Measurements from ENCODE around the gene PCDH8.
A peak's percentile ranks its signal among the peaks of the same experiment; 100 is the strongest.
"Not testable (repeated sequence)": the region's sequence is repeated elsewhere in the genome, so short reads cannot be mapped to it uniquely, and the experiment has no call there.

The PCDH8 gene

DNA sequence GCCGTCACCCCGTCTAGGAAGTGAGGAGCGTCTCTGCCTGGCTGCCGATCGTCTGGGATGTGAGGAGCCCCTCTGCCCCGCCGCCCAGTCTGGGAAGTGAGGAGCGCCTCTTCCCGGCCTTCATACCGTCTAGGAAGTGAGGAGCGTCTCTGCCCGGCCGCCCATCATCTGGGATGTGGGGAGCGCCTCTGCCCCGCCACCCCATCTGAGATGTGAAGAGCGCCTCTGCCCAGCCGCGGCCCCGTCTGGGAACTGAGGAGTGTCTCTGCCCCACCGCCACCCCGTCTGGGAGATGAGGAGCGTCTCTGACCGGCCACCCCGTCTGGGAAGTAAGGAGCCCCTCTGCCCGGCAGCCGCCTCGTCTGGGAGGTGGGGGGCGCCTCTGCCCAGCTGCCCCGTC, 30.6 kb downstream of the PCDH8 start:
- not testable (repeated sequence) for DNase-seq (ENCODE audit: low spot score)

DNA sequence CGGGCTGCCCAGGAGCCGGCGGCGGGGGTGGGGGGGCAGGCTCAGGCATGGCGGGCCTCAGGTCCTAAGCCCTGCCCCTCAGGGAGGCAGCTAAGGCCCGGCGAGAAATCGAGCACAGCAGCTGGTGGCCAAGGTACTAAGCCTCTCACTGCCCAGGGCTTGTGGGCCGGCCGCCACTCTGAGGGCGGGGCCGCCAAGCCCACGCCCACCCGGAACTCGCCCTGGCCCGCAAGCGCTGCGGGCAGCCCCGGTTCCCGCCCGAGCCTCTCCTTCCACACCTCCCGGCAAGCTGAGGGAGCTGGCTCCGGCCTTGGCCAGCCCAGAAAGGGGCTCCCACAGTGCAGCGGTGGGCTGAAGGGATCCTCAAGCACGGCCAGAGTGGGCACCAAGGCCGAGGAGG, 33.1 kb downstream of the PCDH8 start:
- no peak for DNase-seq (ENCODE audit: low spot score)

DNA sequence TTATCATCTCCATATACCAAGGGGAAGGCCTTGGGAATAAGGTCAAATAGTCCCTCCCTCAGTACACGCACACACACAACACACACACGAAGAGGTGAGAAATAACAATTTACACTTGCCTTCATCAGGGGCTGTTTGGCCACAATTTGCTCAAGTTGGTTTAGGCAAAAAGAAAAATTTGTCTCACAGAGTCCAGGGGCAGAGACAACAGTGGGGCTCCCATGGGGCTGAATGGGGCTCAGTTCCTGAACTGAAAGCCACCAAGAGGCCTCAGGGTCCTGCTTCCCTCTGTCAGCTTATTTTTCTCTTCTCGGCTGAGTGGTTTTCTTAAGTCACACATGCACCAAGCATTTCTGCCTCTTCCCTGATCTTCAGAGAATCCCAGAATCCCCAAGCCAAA, 35.5 kb downstream of the PCDH8 start:
- DNase-seq (ENCODE audit: low spot score), result no peak

DNA sequence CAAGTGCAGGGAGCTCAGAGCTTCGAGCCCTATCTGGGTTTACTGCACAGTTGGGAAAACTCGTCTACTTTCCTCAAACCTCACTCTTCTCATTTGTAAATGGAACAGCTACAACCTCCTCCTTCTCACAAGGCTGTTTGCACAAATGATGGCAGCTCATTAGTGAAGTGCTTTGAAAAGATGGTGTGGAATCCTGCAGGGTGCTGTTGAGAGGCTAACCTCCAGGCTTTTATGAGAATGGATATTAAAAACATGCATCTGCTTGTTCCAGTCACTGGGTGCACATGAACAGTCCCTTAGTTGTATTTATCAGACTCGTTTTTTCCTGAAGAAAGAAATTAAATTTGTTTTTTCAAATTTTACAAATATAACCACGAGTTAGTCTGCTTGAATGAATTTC, 36.6 kb downstream of the PCDH8 start:
- DNase-seq (ENCODE audit: low spot score), result no peak

DNA sequence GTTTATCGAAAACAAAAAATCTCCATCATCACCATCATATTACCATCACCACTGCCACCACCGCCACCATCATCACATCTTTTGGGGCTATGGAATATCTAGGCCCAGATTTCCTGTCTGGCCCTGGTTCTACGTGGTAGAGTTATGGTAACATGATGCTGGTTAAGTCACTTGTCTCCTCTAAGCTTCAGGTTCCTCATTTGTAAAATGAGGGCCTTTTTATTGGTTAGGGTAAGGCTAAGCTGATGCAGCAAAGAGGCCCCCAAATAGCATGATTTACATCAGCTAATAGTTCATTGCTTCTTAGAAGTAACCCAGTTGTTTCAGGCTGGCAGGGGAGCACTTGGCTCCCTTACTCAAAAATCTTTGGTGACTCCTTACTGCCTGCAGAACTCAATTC, 37.9 kb downstream of the PCDH8 start:
- DNase-seq (ENCODE audit: low spot score), result no peak

DNA sequence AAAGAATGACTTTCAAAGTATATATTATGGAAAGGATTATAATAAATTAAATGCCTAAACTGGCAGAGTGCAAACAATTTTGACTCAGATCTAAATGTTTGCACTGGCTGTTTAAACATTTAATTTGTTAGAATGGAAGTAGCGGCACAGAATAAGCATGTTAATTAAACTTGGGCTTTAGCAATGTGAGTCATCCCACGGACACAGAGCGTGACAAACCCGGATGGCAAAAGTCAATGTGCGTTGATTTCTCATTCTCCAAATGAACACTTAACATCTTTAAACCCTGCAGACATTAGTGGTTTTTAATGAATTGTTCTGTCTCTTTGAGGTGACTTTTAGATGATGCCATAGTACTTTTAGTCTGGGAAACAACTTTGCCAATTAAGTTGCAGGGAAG, 38.4 kb downstream of the PCDH8 start:
- no peak for DNase-seq (ENCODE audit: low spot score)

DNA sequence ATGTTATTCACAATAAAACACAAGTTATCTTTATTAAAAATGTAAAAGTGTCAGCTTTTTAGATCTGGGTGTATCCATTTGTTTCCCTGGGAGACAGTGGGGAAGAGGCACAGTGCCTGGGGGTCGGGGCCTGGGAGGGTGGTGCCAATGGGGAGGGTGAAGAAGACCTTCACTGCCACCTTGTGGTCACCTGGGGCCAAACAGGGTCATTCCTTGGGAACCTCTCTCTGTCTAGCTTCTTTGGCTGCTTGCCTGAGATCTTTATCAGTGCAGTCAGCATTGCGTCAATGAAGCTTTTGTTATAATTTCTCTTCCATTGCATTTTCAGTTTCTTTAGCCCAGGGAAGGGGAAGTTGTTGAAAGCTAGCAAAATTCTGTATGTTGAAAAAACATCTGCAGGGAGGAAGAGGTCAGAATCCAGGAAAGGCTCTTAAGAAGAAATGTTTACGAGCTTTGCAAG, 39.1 kb downstream of the PCDH8 start:
- peak; percentile 86 for DNase-seq (ENCODE audit: low spot score)

DNA sequence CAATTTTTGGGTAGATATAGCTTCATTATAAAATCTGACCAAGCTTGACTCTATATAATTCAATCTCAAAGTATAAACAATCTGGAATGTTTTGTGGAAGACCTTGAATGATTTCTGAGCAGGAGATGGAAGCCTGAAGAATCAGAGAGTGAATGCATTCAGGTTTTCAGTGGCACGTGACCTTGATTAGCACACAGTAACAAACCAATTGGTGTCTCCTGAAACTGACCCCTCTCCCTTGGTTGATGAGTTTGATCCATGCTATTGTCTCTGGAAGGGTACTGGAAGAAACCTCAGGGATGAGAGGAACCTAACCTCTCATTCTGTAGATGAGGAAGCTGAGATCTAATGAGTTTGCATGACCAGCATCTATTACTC, 39.6 kb downstream of the PCDH8 start:
- no peak for DNase-seq (ENCODE audit: low spot score)

DNA sequence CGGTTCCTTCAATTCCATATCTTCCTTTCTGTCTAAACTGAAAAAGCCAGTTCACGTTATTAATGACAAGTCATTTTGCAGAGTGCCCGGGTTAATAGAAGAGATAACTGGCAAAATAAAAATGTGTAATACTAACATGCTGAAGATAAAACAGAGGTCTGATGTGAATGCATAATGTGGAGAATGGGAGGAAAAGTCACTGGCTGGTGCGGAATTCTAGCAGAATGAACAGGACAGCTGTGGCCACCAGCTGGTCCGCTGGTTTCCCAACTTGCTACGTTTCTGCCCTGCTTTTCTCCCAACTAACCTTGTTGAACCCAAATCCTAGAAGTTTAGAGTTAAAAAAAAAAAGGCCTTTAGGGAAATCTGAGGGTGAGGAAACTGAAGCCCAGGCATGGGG, 42.4 kb downstream of the PCDH8 start:
- no peak for DNase-seq (ENCODE audit: low spot score)

DNA sequence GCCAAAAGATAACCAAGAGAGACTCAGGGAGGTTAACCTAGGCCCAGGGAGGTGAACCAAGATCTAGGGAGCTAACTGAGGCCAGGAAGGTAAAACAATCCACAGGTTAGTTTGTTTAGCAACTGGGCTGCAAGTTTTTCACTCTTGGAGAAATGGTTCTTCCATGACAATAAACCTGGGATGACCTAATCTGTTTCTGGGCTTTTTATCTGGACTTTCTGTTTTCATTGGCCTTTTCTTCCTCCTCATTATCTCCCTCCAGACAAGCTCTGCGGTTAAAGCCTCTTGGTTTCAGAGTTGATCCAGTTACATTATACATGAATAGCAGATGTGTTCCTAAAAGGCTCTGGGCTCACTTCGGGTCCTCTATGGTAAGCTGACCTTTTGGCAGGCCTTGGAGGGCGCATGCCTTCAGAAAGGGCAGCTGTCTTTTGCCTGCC, 44.2 kb downstream of the PCDH8 start:
- DNase-seq (ENCODE audit: low spot score), result no peak

DNA sequence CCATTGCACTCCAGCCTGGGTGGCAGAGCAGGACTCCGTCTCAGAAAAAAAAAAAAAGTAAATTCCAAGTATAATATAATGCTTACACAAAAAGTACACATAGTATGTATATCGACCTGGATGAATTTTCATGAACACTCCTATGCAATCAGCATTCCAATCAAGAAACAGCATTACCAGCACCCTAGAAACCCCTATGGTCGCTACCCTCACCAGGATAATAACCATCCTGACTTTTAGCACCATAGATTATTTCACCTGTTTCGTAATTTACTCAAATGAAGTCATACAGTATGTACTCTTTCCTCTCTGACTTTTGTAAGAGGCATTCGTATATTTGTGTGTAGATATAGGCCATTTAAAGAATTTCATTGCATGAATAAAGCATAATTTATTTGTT, 47.6 kb downstream of the PCDH8 start:
- no peak for DNase-seq (ENCODE audit: low spot score)

DNA sequence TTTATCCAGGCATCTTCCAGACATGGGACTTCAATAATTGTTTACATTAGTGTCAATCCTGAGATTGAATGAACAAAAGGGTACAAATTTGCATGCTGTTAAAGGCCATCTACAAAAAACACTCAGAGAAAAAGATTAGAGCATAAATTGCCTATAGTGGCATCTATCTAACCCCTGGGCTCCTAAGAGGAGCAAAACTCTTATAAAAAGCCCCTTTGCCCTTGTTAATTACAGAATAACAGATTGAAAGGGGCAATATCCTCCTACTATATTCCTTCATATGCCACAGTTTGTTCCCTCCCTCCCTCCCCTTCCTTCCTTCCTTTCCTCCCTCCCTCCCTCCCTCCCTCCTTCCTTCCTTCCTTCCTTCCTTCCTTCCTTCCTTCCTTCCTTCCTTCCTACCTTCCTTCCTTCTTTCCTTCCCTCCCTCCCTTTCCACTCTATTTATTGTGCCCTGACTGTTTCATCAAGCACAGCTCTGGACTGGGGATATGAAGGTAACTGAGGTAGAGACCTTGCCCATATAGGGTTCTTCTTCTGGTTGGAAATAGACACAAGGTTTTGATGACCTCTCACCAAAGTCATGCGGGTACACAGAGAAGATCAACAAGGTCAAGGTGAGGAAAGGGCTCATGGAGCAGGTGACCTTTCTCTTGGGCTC, 49.5 kb downstream of the PCDH8 start:
- DNase-seq (ENCODE audit: low spot score), result no peak

DNA sequence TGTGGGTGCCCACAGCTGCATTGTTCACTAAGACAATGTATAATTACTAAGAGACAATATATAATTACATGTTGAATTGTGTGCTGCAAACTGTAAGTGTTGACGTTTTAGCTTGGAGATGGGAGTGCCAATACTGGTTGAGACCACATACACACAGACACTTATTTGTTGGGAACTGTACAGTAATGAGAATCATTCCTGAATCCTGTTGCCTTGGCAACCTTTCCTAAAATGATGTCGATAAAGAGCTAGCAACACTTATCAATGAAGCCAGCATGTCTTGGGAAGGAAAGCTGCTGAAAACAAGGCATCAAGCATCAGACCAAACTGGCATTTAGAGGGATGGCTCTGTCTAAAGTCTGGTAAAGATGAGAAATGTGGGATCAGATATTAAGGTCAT, 51.3 kb downstream of the PCDH8 start:
- DNase-seq (ENCODE audit: low spot score), result no peak

DNA sequence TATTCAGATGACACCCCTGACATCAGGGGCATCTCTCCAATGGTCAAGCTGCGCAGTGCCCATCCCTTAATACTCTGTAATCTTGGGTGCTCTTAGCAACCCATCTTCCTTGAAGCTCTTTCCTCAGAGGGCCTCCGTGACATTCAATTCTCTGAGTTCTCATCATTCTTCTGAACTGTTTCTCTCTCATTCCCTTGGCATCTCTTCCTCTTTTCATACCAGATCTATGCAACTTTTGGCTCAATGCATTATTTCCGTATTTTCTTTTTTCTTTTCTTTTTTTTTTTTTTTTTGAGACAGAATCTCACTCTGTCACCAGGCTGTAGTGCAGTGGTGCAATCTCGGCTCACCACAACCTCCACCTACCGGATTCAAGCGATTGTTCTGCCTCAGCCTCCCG, 53.9 kb downstream of the PCDH8 start:
- DNase-seq (ENCODE audit: low spot score), result no peak

DNA sequence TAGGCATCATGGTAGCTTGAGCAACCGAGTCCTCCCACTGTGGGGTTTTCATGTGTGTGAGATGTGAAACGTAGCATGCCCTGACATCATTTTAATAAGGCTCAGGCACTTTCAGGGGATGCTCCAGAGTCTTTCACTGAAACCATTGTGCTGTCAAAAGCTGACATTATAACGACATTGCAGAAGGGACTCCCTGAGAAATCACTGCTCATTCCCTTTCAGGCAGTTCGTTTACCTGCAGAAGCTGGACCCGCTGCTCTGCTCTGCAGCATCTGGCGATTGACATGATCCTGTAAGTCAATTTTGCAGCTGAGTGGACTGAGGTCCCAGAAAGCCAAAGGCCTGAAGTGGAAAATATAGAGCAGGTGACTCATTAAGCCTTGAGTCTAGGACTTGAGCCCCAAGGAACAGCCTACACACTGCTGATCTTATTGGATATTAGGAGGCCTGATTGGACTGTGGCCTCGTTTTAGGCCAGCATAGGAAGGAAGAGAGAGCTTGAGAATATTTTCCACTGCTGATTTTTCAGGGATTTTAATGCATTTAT, 54.9 kb downstream of the PCDH8 start:
- no peak for DNase-seq (ENCODE audit: low spot score)
